GM23338 (cell line): ENCODE measurements around the gene SRRD. TPM values are rescaled to one million over a fixed set of nuclear protein-coding genes. Genes with fewer than 3 reads are reported as not detected.

ENCODE experiments used
- ATAC-seq: fragments of 200-7000 bp; cut with Tn5 transposase; 3 replicates; pipeline ENCODE4 v1.9.1; 2020
- DNase-seq: peaks from one replicate; pipeline ENCODE4 v3.0.0-alpha.2; 2015; ENCODE audit warnings: low spot score
- H2AFZ ChIP-seq: fragments of 200-600 bp; sonication (generic); 2 replicates; pipeline ENCODE4 v1.8.0; 2016; ENCODE audit warnings: antibody characterized with exemption, mild to moderate bottlenecking, moderate library complexity
- H3F3A ChIP-seq: fragments of 200-600 bp; sonication (generic); replicated peaks from 2 replicates; pipeline ENCODE4 v1.8.0; 2017; ENCODE audit warnings: antibody characterized with exemption, mixed run types, low read depth
- H3K27ac ChIP-seq: fragments of 200-600 bp; sonication (generic); 2 replicates; pipeline ENCODE4 v1.6.1; 2016; ENCODE audit warnings: low read depth
- H3K27me3 ChIP-seq: fragments of 200-600 bp; sonication (generic); 2 replicates; pipeline ENCODE4 v1.8.0; 2016; ENCODE audit warnings: mild to moderate bottlenecking, mixed run types, moderate library complexity; ENCODE audit not compliant: insufficient read depth
- H3K36me3 ChIP-seq: fragments of 200-600 bp; sonication (generic); 2 replicates; pipeline ENCODE4 v1.8.0; 2016; ENCODE audit warnings: mild to moderate bottlenecking; ENCODE audit not compliant: insufficient read depth
- H3K4me1 ChIP-seq: fragments of 200-600 bp; sonication (generic); 2 replicates; pipeline ENCODE4 v1.8.0; 2016; ENCODE audit warnings: mild to moderate bottlenecking, moderate library complexity; ENCODE audit not compliant: insufficient read depth
- H3K4me2 ChIP-seq: fragments of 200-600 bp; sonication (generic); 2 replicates; pipeline ENCODE4 v1.7.1; 2017; ENCODE audit warnings: mixed run types
- H3K4me3 ChIP-seq: fragments of 200-600 bp; sonication (generic); 2 replicates; pipeline ENCODE4 v1.6.1; 2016; ENCODE audit warnings: mixed run types
- H3K79me2 ChIP-seq: fragments of 200-600 bp; sonication (generic); replicated peaks from 2 replicates; pipeline ENCODE4 v1.8.0; 2017; ENCODE audit warnings: mild to moderate bottlenecking; ENCODE audit not compliant: insufficient read depth
- H3K9me2 ChIP-seq: fragments of 200-600 bp; sonication (generic); 2 replicates; pipeline ENCODE4 v1.8.0; 2017; ENCODE audit not compliant: insufficient read depth
- H4K20me1 ChIP-seq: fragments of 200-600 bp; sonication (generic); replicated peaks from 2 replicates; pipeline ENCODE4 v1.8.0; 2017; ENCODE audit warnings: mild to moderate bottlenecking; ENCODE audit not compliant: insufficient read depth
- H3K27ac Mint-ChIP-seq: 2 replicates; pipeline ENCODE4 v1.8.0; 2020; ENCODE audit warnings: inconsistent platforms, mild to moderate bottlenecking, moderate library complexity, mixed read lengths
- H3K27me3 Mint-ChIP-seq: 3 replicates; pipeline ENCODE4 v1.8.0; 2022; ENCODE audit warnings: low read depth, mild to moderate bottlenecking, moderate library complexity, mixed read lengths, inconsistent platforms; ENCODE audit not compliant: insufficient read depth, poor library complexity
- H3K36me3 Mint-ChIP-seq: 3 replicates; pipeline ENCODE4 v1.8.0; 2021; ENCODE audit warnings: low read depth, mild to moderate bottlenecking, inconsistent platforms, moderate library complexity, mixed read lengths
- H3K4me1 Mint-ChIP-seq: 3 replicates; pipeline ENCODE4 v1.8.0; 2020; ENCODE audit warnings: mild to moderate bottlenecking, inconsistent platforms, mixed read lengths
- H3K4me3 Mint-ChIP-seq: 3 replicates; pipeline ENCODE4 v1.8.0; 2021; ENCODE audit warnings: moderate library complexity, mild to moderate bottlenecking, inconsistent platforms, mixed read lengths
- H3K9me3 Mint-ChIP-seq: 3 replicates; pipeline ENCODE4 v1.8.0; 2020; ENCODE audit warnings: moderate library complexity, mild to moderate bottlenecking, inconsistent platforms, mixed read lengths
- CTCF ChIP-seq, 2 experiments: fragments of 200-600 bp in 1 of 2; sonication (generic) in 1 of 2; conservative IDR thresholded peaks; 2 replicates each; pipeline versions ENCODE4 v1.5.1 to v1.6.1; 2016 to 2017; ENCODE audit warnings: antibody characterized with exemption in 2 of 2, low read depth in 2 of 2, mild to moderate bottlenecking in 2 of 2, moderate library complexity in 1 of 2
- ETS1 ChIP-seq: IDR thresholded peaks from 2 replicates; pipeline ENCODE4 v1.6.1; 2016; ENCODE audit warnings: antibody characterized with exemption
- polyA plus RNA-seq: library from polyadenylated mRNA; unstranded; fragments of >200 nt; fragmentation: Nextera tagmentation; extraction: Ambion mirVana; gene quantifications from 2 replicates; pipeline ENCODE4 v1.2.1, GENCODE V29; 2016
- total RNA-seq: library from RNA; depleted of rRNA; stranded (reverse); fragments of >200 nt; shearing (Covaris generic); gene quantifications from 2 replicates; pipeline ENCODE4 v1.2.3, GENCODE V29; 2014; rRNA removed

The SRRD gene
- total and polyA plus RNA-seq, 2 experiments from 2014 or later, result 17.8 to 23.2 TPM

- H3K27ac ChIP-seq, result peak overlapping the region; percentile 55; the same call in 1 of the 2 replicates
- peaks cover 19% of the 10 kb centered on the region; the same call in 1 of the 2 replicates for H3K36me3 ChIP-seq
- peaks cover 3% of the 10 kb centered on the region for H3K27me3 Mint-ChIP-seq
- peaks cover 46% of the 10 kb centered on the region for H3K79me2 ChIP-seq
- no peak for TF ChIP-seq CTCF (conservative IDR thresholded peaks at IDR 0.05; ENCODE audit: low read depth in 2 of 2)
- no peak for TF ChIP-seq ETS1
- H3K4me3 ChIP-seq, result no peak overlapping the region
- no peak for ATAC-seq
- no peaks in the 10 kb centered on the region for H3K9me3 Mint-ChIP-seq
- H3K36me3 Mint-ChIP-seq, result peaks cover 40% of the 10 kb centered on the region
- no peaks in the 10 kb centered on the region for H3K9me2 ChIP-seq
- peak overlapping the region; percentile 2; the same call in 1 of the 2 replicates for H3K27ac Mint-ChIP-seq
- H3K27me3 ChIP-seq, result no peaks in the 10 kb centered on the region
- H3K4me1 ChIP-seq, result no peaks in the 10 kb centered on the region
- no peak overlapping the region for H3K4me3 Mint-ChIP-seq
- no peak overlapping the region for H3K4me2 ChIP-seq
- H3F3A ChIP-seq, result peaks cover 14% of the 10 kb centered on the region; the same call in 1 of the 2 replicates
- DNase-seq, result no peak
- H3K4me1 Mint-ChIP-seq, result peaks cover 6% of the 10 kb centered on the region; the same call in 2 of the 3 replicates
- peaks cover 10% of the 10 kb centered on the region for H4K20me1 ChIP-seq
- H2AFZ ChIP-seq, result no peak overlapping the region
These were observed 59.2 kb downstream of the SRRD start for GRCh38 chr22:26542831-26543230.

Other genes with a start within 250 kb of the SRRD start
- 9.3 and 10.0 TPM in 2 replicates for gene ASPHD2, start 54.6 kb upstream of the SRRD start, total RNA-seq
- 6.0 and 8.3 TPM in 2 replicates for gene ASPHD2, start 54.6 kb upstream of the SRRD start, polyA plus RNA-seq
- 36.9 and 49.4 TPM in 2 replicates for gene HPS4, start 94 bp upstream of the SRRD start, total RNA-seq
- 17.8 and 20.3 TPM in 2 replicates for gene HPS4, start 94 bp upstream of the SRRD start, polyA plus RNA-seq
- 25.6 and 26.2 TPM in 2 replicates for gene TFIP11, start 28.6 kb downstream of the SRRD start, total RNA-seq
- 17.1 and 20.4 TPM in 2 replicates for gene TFIP11, start 28.6 kb downstream of the SRRD start, polyA plus RNA-seq
- 106 and 127 TPM in 2 replicates for gene TPST2, start 106.3 kb downstream of the SRRD start, total RNA-seq
- gene TPST2, start 106.3 kb downstream of the SRRD start, polyA plus RNA-seq, result 37.9 and 43.1 TPM in 2 replicates
- 1.6 and 2.4 TPM in 2 replicates for gene CRYBB1, start 134.2 kb downstream of the SRRD start, total RNA-seq
- gene CRYBB1, start 134.2 kb downstream of the SRRD start, polyA plus RNA-seq, result 3.0 and 3.7 TPM in 2 replicates
- gene CRYBA4, start 138.1 kb downstream of the SRRD start, total RNA-seq, result 1.7 TPM in 1 of 2 replicates, not detected in the other
- gene CRYBA4, start 138.1 kb downstream of the SRRD start, polyA plus RNA-seq, result 1.2 and 1.5 TPM in 2 replicates
- gene MIAT, start 173.7 kb downstream of the SRRD start, total RNA-seq, result 51.4 and 63.6 TPM in 2 replicates
- gene MIAT, start 173.7 kb downstream of the SRRD start, polyA plus RNA-seq, result 8.2 and 10.0 TPM in 2 replicates